IMR-90 (cell line): ENCODE data around the gene TGFBR2. TPM values are rescaled to one million over a fixed set of nuclear protein-coding genes. Genes with fewer than 3 reads are reported as not detected.

Source experiments
- ATAC-seq: fragments of 200-7000 bp; cut with Tn5 transposase; 2 replicates; pipeline ENCODE4 v1.9.1; 2020; ENCODE audit warnings: low read depth, mild to moderate bottlenecking, moderate library complexity
- BruUV-seq: library from RNA; stranded (reverse); fragments of 400-500 nt; replicated peaks from 2 replicates; lab custom pipeline; 2021; lab: Mats Ljungman, UMichigan
- CTCF ChIA-PET: fragments of 300-600 bp; formaldehyde crosslinking; extraction: SDS; loops from one replicate; lab custom pipeline; 2021; ENCODE audit warnings: antibody characterized with exemption; lab: Yijun Ruan, JAX
- POLR2A ChIA-PET: fragments of 300-600 bp; sonication (Branson Sonifier 250); formaldehyde crosslinking; loops from one replicate; lab custom pipeline; 2022; ENCODE audit warnings: antibody characterized with exemption; ENCODE audit not compliant: unreplicated experiment; lab: Charles Lee
- DNase-seq: peaks from one replicate; pipeline ENCODE4 v3.0.0; 2013
- H2AFZ ChIP-seq: replicated peaks from 2 replicates; pipeline ENCODE3; 2013; ENCODE audit warnings: low read length, mild to moderate bottlenecking; ENCODE audit not compliant: poor library complexity
- H2AK5ac ChIP-seq: 2 replicates; pipeline ENCODE4 v1.6.1; 2013; ENCODE audit warnings: low read depth, low read length, inconsistent platforms
- H2AK9ac ChIP-seq: replicated peaks from 2 replicates; pipeline ENCODE3; 2013; ENCODE audit warnings: mild to moderate bottlenecking, low read depth, low read length, moderate library complexity; ENCODE audit not compliant: poor library complexity
- H2BK120ac ChIP-seq: 2 replicates; pipeline ENCODE4 v1.6.1; 2013; ENCODE audit warnings: low read depth, low read length, inconsistent platforms
- H2BK15ac ChIP-seq: 3 replicates; pipeline ENCODE4 v1.6.1; 2013; ENCODE audit warnings: low read depth, low read length, inconsistent platforms
- H2BK20ac ChIP-seq: 2 replicates; pipeline ENCODE4 v1.6.1; 2013; ENCODE audit warnings: low read depth, mild to moderate bottlenecking, inconsistent platforms, low read length, moderate library complexity
- H2BK5ac ChIP-seq: 2 replicates; pipeline ENCODE4 v1.6.1; 2013; ENCODE audit warnings: mild to moderate bottlenecking, low read depth, low read length, inconsistent platforms; ENCODE audit not compliant: poor library complexity, severe bottlenecking
- H3K14ac ChIP-seq: replicated peaks from 2 replicates; pipeline ENCODE4 v1.6.1; 2013; ENCODE audit warnings: low read depth, low read length, inconsistent platforms
- H3K18ac ChIP-seq: 2 replicates; pipeline ENCODE4 v1.6.1; 2013; ENCODE audit warnings: low read depth, low read length, control low read depth
- H3K23ac ChIP-seq: 2 replicates; pipeline ENCODE4 v1.6.1; 2013; ENCODE audit warnings: low read depth, low read length, inconsistent platforms
- H3K27ac ChIP-seq: 2 replicates; pipeline ENCODE4 v1.5.1; 2013; ENCODE audit warnings: mild to moderate bottlenecking, control low read depth, low read length; ENCODE audit not compliant: insufficient read depth
- H3K27me3 ChIP-seq: 2 replicates; pipeline ENCODE4 v1.6.1; 2013; ENCODE audit warnings: low read length; ENCODE audit not compliant: control insufficient read depth, insufficient read depth
- H3K36me3 ChIP-seq: 2 replicates; pipeline ENCODE4 v1.6.1; 2013; ENCODE audit warnings: low read length, mixed read lengths; ENCODE audit not compliant: control insufficient read depth, insufficient read depth
- H3K4ac ChIP-seq: 2 replicates; pipeline ENCODE4 v1.6.1; 2013; ENCODE audit warnings: low read depth, low read length, inconsistent platforms
- H3K4me1 ChIP-seq: 2 replicates; pipeline ENCODE4 v1.6.1; 2013; ENCODE audit warnings: low read length, mixed read lengths; ENCODE audit not compliant: control insufficient read depth, insufficient read depth
- H3K4me2 ChIP-seq: 2 replicates; pipeline ENCODE4 v1.6.1; 2013; ENCODE audit warnings: low read depth, mild to moderate bottlenecking, control low read depth, low read length, moderate library complexity
- H3K4me3 ChIP-seq: 2 replicates; pipeline ENCODE4 v1.5.1; 2013; ENCODE audit warnings: low read depth, mild to moderate bottlenecking, control low read depth, low read length, moderate library complexity; ENCODE audit not compliant: insufficient read depth
- H3K56ac ChIP-seq: 2 replicates; pipeline ENCODE4 v1.6.1; 2013; ENCODE audit warnings: low read length, inconsistent platforms; ENCODE audit not compliant: insufficient read depth; ENCODE audit errors: extremely low read depth
- H3K79me1 ChIP-seq, 2 experiments: 2 replicates each; pipeline ENCODE4 v1.6.1; 2013; ENCODE audit warnings: low read length in 2 of 2, inconsistent platforms in 1 of 2, low read depth in 1 of 2
- H3K9ac ChIP-seq: 2 replicates; pipeline ENCODE4 v1.6.1; 2013; ENCODE audit warnings: low read depth, low read length, control low read depth
- H3K9me1 ChIP-seq: 2 replicates; pipeline ENCODE4 v1.6.1; 2013; ENCODE audit warnings: low read length, inconsistent platforms; ENCODE audit not compliant: insufficient read depth
- H3K9me3 ChIP-seq: 2 replicates; pipeline ENCODE4 v1.6.1; 2013; ENCODE audit warnings: low read length; ENCODE audit not compliant: control insufficient read depth, insufficient read depth
- H4K20me1 ChIP-seq: 2 replicates; pipeline ENCODE4 v1.6.1; 2013; ENCODE audit warnings: low read length, inconsistent platforms; ENCODE audit not compliant: insufficient read depth
- H4K5ac ChIP-seq: 2 replicates; pipeline ENCODE4 v1.6.1; 2013; ENCODE audit warnings: mild to moderate bottlenecking, low read depth, low read length, control low read depth
- H4K8ac ChIP-seq, 2 experiments: 2 replicates each; pipeline ENCODE4 v1.6.1; 2013; ENCODE audit warnings: low read depth in 2 of 2, low read length in 2 of 2, control low read depth in 1 of 2, inconsistent platforms in 1 of 2
- H4K91ac ChIP-seq: 2 replicates; pipeline ENCODE4 v1.6.1; 2013; ENCODE audit warnings: low read depth, low read length, inconsistent platforms; ENCODE audit not compliant: insufficient read depth
- CHD1 ChIP-seq: IDR thresholded peaks from 2 replicates; pipeline ENCODE4 v1.6.1; 2012; ENCODE audit warnings: low read depth, low read length, improper control_type of control experiment
- MAFK ChIP-seq: IDR thresholded peaks from 2 replicates; pipeline ENCODE4 v1.6.1; 2012; ENCODE audit warnings: low read depth, low read length, improper control_type of control experiment
- NFE2L2 ChIP-seq: fragments of 150-350 bp; IDR thresholded peaks from 2 replicates; pipeline ENCODE4 v1.6.1; 2016; ENCODE audit warnings: low read depth, mild to moderate bottlenecking, low read length
- POLR2A ChIP-seq: IDR thresholded peaks from 2 replicates; pipeline ENCODE4 v1.6.1; 2012; ENCODE audit warnings: mild to moderate bottlenecking, low read depth, low read length
- SMC3 ChIP-seq: fragments of 150-350 bp; IDR thresholded peaks from 2 replicates; pipeline ENCODE4 v1.6.1; 2016; ENCODE audit warnings: low read depth, mild to moderate bottlenecking, antibody characterized with exemption, low read length, moderate library complexity
- WGBS, 2 experiments: methylation state at CpG; one replicate each; pipeline versions ENCODE4 v1.1.5 to v1.1.7; 2013; ENCODE audit warnings: missing lambda C conversion rate in 2 of 2; ENCODE audit not compliant: insufficient read length in 1 of 2; ENCODE audit errors: extremely low coverage in 2 of 2; 5-methylcytosine and 5-hydroxymethylcytosine counted together
- dilution Hi-C: fragments of 300-500 bp; cut with HindIII; formaldehyde crosslinking; loops from one replicate; pipeline ENCODE4 v1.14.3; 2018; ENCODE audit warnings: low sequenced_read_pairs; ENCODE audit not compliant: unreplicated experiment
- in situ Hi-C: fragments of 300-500 bp; cut with MboI; formaldehyde crosslinking; loops from 3 replicates; pipeline ENCODE4 v1.14.3; 2019; ENCODE audit warnings: low sequenced_read_pairs, inconsistent platforms, mixed read lengths
- intact Hi-C: fragments of 100-400 bp; cut with micrococcal nuclease; formaldehyde crosslinking; loops from 2 replicates; pipeline ENCODE4 v1.10.0; 2022
- polyA plus RNA-seq, 3 experiments: library from polyadenylated mRNA; depleted of rRNA; stranded (reverse); fragments of >200 nt; gene quantifications; 2 replicates each; pipeline ENCODE4 v1.2.3, GENCODE V29; 2012; ENCODE audit warnings: low replicate concordance in 1 of 3
- total RNA-seq: library from RNA; depleted of rRNA; stranded (reverse); fragments of >200 nt; gene quantifications from 2 replicates; pipeline ENCODE4 v1.2.3, GENCODE V29; 2012
- TF ChIP-seq, protein P1 (sequence below): fragments of 150-350 bp; IDR thresholded peaks from 2 replicates; pipeline ENCODE4 v1.6.1; 2017; ENCODE audit warnings: mild to moderate bottlenecking, antibody characterized with exemption, low read length, low read depth

TGFBR2 gene
- total and polyA plus RNA-seq, 2 of the 4 experiments (the other 2 are of a cell fraction): 63.7 to 87.5 TPM

DNA sequence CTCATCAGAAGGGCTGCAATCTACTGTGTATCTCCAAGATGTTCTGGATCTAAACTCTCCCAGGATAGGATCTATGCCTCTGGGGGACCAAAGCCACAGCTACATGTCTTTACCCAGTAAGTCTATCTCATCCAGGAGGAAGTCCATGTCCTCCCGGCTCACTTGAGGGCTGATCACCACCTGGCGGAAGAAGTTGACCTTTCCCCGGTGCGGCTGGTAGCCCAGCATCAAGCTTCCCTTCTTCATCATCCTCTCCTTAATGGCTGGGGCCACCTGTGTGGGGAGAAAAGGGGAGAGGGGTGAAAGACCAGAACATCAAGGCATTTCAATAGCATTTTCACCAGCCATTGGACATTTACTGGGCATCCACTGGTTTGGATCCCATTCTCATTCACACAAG, 121.7 kb downstream of the TGFBR2 start:
- H4K20me1 ChIP-seq: no peaks in the 10 kb centered on the region
- in situ Hi-C loops (no loop called here), intact Hi-C loops (no loop called here), dilution Hi-C loops (no loop called here)
- no peak overlapping the region for H3K4me3 ChIP-seq
- DNase-seq: no peak
- no peak overlapping the region for H2BK20ac ChIP-seq
- no peaks in the 10 kb centered on the region for H3K9me1 ChIP-seq
- no CpG with 5 or more reads among the region's 4 CpGs for WGBS, 2 experiments
- no peaks in the 10 kb centered on the region for H3K36me3 ChIP-seq
- H3K9me3 ChIP-seq: no peaks in the 10 kb centered on the region
- no peak overlapping the region for H2AK5ac ChIP-seq
- no peaks in the 10 kb centered on the region for H3K4me1 ChIP-seq
- no peak overlapping the region for H2BK120ac ChIP-seq
- H3K56ac ChIP-seq: no peak overlapping the region
- H3K14ac ChIP-seq: no peak overlapping the region
- CTCF ChIA-PET: no interaction called here
- no peak overlapping the region for H2BK15ac ChIP-seq
- no TSS peak for BruUV-seq
- no peak for TF ChIP-seq NFE2L2
- TF ChIP-seq CHD1: no peak
- TF ChIP-seq, protein P1, sequence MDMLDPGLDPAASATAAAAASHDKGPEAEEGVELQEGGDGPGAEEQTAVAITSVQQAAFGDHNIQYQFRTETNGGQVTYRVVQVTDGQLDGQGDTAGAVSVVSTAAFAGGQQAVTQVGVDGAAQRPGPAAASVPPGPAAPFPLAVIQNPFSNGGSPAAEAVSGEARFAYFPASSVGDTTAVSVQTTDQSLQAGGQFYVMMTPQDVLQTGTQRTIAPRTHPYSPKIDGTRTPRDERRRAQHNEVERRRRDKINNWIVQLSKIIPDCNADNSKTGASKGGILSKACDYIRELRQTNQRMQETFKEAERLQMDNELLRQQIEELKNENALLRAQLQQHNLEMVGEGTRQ: no peak
- TF ChIP-seq SMC3: no peak
- no peak for TF ChIP-seq POLR2A
- no peak for TF ChIP-seq MAFK
- no peak overlapping the region for H3K4me2 ChIP-seq
- no peak overlapping the region for H2BK5ac ChIP-seq
- no peak overlapping the region for H4K5ac ChIP-seq
- H2AK9ac ChIP-seq: no peak overlapping the region
- ATAC-seq: no peak
- H3K27ac ChIP-seq: no peak overlapping the region
- H4K91ac ChIP-seq: no peak overlapping the region; the same call in 1 of the 2 replicates
- H3K27me3 ChIP-seq: no peaks in the 10 kb centered on the region
- H2AFZ ChIP-seq: no peak overlapping the region
- no peak overlapping the region for H3K4ac ChIP-seq
- POLR2A ChIA-PET: no interaction called here
- H4K8ac ChIP-seq: no peak overlapping the region
- H3K79me1 ChIP-seq: no peaks in the 10 kb centered on the region
- no peak overlapping the region for H3K18ac ChIP-seq
- H3K9ac ChIP-seq: no peak overlapping the region
- H3K23ac ChIP-seq: no peak overlapping the region
